ENCODE data around the gene UTS2R.

DNA sequence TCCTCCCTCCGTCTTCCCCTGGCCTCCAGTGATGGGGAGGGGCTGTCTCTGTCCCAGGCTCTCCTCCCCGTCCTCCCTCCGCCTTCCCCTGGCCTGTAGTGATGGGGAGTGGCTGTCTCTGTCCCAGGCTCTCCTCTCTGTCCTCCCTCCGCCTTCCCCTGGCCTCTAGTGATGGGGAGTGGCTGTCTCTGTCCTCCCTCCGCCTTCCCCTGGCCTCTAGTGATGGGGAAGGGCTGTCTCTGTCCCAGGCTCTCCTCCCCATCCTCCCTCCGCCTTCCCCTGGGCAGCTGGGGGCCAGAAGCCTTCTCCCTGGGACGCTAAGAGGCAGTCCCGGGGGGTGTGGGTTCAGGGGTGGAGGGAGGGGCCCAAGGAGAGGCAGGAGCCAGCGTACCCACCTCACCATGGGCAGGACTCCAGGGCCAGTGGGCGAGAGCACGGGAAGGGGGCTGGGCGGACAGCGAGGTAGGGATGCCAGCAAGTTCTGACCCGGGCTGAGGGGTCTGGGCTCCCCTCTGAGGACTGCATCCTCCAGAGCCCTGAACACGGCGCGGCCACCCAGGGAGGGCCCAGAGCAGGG is 14.8 kb downstream of the UTS2R start:
- no peak for TF ChIP-seq POLR2AphosphoS5 (IDR thresholded peaks at IDR 0.05)
- no peak for TF ChIP-seq CTCF (IDR thresholded peaks at IDR 0.05; ENCODE audit: poor library complexity, severe bottlenecking)
